ENCODE results near the gene MTMR6.

MTMR6 gene

GRCh38 chr13:25215253-25215575 is 72.1 kb downstream of the MTMR6 start:
- no peak for DNase-seq

- no peak for DNase-seq
These were observed 72.6 kb downstream of the MTMR6 start for GRCh38 chr13:25214491-25215252.

GRCh38 chr13:25213715-25214114 is 73.6 kb downstream of the MTMR6 start:
- DNase-seq: no peak

GRCh38 chr13:25210842-25211569 is 76.3 kb downstream of the MTMR6 start:
- DNase-seq: no peak

- DNase-seq: no peak
These were observed 79.9 kb downstream of the MTMR6 start for GRCh38 chr13:25207291-25207810.

- DNase-seq: no peak
These were observed 82.4 kb downstream of the MTMR6 start for GRCh38 chr13:25204863-25205262.

GRCh38 chr13:25203127-25203740 is 84.1 kb downstream of the MTMR6 start:
- no peak for DNase-seq

- DNase-seq: no peak
These were observed 86.5 kb downstream of the MTMR6 start for GRCh38 chr13:25200783-25201182.

GRCh38 chr13:25198647-25199046 is 88.6 kb downstream of the MTMR6 start:
- DNase-seq: no peak

GRCh38 chr13:25196971-25197370 is 90.3 kb downstream of the MTMR6 start:
- DNase-seq: no peak

All from bone marrow (tissue), 2 donors.